ENCODE measurements around the gene AP5S1.

AP5S1 gene

DNA sequence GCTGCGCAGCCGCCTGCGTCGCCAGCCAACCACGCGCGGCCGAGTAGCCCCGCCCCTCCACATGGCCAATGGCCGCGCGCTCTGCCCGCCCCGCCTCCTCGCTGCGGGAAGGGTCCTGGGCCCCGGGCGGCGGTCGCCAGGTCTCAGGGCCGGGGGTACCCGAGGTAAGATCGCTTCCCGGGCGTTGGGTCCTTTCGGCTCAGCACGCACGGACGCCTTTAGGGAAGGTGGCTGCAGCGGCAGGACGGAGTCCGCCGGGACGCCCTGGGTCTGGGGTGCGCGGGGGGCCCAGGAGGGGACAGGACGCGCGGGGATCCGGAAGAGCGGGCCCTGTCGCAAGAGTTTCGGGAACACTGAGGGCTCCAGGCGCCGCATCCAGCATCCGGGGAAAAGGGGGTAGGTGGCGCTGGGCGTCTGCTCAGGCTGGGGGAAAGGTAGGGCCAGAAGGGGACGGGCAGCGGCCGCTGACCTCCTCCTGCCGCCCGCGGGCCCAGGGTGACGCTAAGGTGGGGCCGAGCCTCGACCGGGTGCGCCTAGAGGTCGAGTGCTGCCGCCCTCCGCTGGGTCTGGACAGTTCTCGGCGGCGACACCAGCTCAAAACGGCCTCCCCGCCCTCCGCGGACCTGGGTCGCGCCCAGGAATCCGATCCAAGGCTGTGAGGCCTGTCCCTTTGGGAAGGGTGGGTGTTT is 26.5 kb downstream of the AP5S1 start, which contains the start of gene MAVS:
MAVS (plus strand) TSS at position 95 of the 689 bp plus-strand sequence. CDS start 7,791 bp downstream, outside the sequence.
- DNase-seq: peak; percentile 90

DNA sequence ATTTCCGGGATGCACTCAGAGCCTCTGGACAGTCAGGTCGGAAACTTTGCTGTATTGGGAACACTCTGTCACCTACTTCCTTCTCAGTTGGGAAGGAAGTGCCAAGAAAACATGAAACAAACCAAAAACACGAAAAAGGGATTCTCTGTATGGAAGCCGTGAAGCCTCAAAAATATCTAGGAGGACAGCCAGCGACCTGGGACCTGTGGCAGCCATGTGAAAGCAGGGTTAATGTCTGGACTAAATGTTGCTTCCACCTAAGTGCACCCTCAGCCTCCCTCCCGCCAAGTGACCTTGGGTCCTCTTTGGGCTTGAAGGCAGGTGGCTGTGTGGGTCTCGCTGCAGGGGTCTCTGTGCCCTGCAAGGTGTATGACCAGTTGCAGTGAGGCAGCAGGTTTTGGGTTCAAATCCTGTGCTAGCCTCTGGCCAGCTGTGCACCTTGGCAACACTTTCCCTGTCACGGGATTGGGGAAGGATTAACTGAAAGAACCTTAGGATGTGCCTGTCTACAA is 27.1 kb downstream of the AP5S1 start:
- DNase-seq: no peak

DNA sequence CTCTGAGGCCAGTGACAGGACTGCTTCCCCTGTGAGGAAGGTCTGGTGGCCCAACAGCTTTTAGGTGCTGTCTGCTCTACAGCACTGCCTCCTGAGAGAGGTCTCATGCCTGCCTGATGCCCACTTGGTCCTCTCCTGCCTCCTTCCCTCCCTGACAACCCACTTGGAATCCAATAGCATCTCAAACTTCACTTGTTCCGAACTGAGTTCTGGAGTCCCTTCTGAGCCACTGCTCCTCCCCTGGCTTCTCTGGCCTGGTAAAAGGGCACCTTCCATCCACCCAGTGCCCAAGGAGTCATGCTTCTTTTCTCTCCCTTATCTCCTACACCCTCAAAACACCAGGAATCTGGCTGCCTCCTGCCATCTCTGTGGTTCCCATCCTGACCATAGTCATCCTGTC is 28.2 kb downstream of the AP5S1 start:
- no peak for DNase-seq

DNA sequence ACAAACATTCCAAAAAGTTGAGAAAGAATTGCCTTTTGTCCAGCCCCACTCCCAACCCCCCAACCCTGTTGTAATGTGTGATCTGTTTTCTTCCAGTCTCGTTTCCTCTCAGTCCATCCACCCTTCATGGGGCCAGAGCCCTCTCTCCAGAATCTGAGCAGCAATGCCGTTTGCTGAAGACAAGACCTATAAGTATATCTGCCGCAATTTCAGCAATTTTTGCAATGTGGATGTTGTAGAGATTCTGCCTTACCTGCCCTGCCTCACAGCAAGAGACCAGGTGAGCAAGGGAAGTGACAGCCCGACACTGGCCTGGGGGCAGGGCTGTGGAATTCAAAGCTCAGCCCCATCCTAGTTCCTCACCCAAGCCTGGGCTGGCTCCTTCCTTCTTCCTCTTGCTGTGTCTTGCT is 34.1 kb downstream of the AP5S1 start:
- no peak for DNase-seq

DNA sequence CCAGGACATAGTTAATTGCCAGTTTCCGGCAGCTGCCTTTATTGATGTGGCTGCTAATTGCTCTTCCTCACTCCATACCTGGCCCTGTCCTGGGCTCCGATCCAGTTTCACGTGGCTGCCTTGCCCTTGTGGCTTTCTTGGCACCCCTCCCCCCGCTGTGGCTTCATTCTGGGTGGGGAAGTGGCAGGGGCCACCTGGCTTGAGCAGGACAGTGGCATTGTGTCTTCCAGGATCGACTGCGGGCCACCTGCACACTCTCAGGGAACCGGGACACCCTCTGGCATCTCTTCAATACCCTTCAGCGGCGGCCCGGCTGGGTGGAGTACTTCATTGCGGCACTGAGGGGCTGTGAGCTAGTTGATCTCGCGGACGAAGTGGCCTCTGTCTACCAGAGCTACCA is 37.1 kb downstream of the AP5S1 start:
- DNase-seq: no peak

DNA sequence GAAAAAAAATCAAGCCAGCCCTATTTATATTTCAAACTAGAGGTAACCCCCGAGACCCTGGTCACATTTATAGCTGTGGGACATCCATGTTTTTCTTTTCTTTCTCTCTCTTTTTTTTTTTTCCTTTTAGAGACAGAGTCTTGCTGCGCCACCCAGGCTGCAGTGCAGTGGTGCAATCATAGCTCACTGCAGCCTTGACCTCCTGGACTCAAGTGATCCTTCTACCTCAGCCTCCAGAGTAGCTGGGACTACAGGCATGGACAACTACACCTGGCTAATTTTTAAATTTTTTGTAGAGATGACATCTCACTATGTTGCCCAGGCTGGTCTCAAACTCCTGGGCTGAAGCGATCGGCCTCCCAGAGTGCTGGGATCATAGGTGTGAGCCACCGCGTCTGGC is 38.3 kb downstream of the AP5S1 start:
- DNase-seq: no peak

DNA sequence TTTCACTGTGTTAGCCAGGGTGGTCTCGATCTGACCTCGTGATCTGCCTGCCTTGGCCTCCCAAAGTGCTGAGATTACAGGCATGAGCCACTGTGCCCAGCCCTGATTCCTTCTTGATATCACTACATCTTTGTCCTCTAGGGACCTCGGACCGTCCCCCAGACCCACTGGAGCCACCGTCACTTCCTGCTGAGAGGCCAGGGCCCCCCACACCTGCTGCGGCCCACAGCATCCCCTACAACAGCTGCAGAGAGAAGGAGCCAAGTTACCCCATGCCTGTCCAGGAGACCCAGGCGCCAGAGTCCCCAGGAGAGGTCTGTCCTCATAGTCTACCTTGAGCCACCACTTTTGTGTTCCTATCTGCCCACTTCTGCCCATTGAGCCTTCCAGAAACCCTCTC is 40.8 kb downstream of the AP5S1 start:
- DNase-seq: no peak

DNA sequence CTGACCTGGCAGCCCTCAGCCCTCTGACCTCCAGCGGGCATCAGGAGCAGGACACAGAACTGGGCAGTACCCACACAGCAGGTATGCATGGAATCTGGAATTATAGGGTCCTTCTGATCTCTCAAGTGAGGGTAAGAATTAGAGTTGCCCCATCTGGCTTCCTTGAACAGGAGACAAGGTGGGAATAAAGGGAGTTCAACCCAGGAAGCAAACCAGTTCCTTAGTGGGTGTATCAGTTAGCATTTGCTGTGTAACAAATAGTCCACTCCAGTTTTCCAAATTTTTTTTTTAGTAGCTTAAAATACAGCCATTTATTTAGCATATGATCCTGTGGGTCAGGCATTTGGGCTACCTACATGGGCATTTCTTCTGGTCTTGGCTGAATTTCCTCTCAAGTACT is 42.0 kb downstream of the AP5S1 start:
- no peak for DNase-seq

DNA sequence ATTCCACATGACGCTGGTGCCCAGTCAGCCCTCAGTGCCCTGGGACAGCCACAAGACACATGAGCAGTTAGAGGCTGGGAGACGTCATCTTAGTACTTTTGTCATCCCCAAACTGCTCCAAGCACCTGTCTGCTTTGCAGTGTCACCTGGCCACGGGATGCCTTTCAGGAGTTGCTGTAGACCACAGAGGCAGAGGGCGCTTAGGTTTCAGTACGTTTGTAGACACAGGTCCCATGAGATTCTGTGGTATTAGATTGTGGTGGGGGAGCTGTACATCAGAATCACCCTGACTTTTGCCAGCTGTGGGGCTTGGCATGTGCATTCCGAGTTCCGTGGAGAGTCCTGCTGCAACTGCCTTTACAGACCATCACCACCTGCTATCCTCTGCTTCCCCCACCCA is 43.0 kb downstream of the AP5S1 start:
- no peak for DNase-seq

DNA sequence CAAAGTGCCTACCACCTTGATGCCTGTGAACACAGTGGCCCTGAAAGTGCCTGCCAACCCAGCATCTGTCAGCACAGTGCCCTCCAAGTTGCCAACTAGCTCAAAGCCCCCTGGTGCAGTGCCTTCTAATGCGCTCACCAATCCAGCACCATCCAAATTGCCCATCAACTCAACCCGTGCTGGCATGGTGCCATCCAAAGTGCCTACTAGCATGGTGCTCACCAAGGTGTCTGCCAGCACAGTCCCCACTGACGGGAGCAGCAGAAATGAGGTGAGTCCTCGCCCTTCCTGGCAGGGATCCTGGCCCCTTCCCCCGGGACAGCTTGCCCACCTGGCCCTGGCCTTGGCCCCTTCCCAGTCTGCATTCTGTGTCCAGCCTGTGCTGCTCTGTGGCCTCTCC is 44.2 kb downstream of the AP5S1 start:
- no peak for DNase-seq

DNA sequence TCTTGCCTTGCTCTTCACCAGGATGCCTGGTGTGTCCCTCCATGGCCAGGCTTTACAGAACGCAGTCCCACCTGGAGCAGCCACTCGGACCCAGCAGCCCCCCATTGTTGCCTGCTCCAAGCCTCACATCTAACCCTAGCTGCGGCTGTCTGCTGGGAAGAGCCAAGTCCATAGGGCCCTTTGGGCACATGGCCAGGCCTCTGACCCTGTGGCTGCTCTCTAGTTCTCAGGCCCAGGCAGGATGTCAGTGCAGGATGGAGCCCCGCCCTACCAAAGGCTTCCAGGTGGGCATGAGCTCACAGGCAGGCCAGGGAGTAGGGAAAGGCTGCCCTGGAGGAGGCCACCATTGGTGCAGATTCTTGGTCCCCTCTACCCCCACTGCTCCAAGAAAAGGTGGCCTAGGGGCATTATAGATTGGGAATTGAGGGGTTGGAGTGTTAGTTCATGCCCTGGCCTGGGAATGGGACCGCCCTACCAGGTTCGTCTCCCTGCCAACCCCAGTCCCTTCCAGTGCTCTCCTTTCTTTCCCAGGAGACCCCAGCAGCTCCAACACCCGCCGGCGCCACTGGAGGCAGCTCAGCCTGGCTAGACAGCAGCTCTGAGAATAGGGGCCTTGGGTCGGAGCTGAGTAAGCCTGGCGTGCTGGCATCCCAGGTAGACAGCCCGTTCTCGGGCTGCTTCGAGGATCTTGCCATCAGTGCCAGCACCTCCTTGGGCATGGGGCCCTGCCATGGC is 45.0 kb downstream of the AP5S1 start:
- no peak for DNase-seq

DNA sequence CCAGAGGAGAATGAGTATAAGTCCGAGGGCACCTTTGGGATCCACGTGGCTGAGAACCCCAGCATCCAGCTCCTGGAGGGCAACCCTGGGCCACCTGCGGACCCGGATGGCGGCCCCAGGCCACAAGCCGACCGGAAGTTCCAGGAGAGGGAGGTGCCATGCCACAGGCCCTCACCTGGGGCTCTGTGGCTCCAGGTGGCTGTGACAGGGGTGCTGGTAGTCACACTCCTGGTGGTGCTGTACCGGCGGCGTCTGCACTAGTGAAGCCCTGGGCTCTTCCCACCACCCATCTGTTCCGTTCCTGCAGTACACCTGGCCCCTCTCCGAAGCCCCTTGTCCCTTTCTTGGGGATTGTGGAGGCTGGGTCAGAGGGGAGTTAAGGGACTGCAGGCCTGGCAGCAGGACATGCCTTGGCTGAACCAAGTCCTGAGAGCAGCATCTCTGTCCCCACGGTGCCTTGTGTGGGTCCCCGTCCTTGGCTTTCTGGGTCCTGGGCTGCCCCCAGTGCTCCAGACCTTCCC is 45.6 kb downstream of the AP5S1 start:
- DNase-seq: no peak

DNA sequence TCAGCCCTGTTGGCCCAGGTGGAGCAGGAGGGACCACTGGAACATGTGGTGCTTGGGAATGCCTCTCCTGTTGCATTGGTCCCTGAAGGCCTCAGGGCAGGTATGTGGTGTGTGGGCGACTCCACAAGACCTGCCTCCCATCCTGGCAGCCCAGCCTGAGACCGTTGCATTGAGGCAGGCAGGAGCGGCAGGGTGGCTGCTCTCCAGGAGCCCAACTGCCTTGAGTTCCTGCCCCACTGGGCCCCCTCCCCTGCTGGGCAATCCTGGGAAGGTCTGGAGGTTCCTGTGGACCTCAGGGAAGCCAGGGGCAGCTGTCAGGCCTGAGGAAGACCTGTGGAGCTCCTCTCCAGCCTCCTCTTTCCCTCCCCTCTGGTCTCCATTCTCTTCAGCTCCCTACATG is 46.1 kb downstream of the AP5S1 start:
- DNase-seq: no peak

DNA sequence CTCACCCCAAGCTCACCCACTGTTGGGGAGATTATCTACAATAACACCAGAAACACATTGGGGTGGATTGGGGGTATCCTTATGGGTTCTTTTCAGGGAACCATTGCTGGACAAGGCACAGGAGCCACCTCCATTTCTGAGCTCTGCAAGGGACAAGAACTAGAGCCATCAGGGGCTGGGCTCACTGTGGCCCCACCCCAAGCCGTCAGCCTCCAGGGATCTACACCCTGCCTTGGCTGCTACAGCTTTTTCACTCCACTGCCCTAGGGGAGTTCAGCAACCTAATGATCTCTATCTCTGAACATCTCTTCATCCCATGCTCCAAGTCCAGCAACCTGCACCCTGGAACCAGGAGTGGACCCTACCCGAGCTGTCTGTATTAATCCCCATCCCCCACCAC is 47.5 kb downstream of the AP5S1 start:
- DNase-seq: no peak

DNA sequence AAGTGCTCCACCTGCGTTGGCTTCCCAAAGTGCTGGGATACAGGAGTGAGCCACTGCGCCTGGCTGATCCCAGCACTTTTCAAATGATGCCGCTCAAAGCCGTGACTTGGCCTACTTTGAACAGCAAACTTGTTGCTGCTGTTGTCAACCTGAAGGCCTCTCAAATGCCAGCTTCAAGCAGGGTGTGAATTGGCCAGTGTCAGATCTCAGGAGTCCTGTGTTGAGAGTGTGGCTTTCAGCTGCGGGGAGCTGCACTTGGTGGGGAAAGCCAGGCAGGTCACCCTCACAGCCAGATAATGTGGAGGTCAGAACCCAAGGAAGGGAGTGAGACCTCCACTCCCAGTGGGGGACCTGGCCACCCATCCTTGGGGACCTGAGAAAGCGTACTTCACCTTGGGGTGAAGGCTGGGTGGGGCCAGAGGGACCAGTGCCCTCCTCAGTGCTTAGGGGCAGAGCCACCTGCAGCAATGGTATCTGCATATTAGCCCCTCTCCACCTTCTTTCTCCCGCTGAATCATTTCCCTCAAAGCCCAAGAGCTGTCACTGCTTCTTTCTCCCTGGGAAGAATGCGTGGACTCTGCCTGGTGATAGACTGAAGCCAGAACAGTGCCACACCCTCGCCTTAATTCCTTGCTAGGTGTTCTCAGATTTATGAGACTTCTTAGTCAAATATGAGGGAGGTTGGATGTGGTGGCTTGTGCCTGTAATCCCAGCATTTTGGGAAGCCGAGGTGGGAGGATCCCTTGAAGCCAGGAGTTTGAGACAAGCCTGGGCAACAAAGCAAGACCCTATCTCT is 49.7 kb downstream of the AP5S1 start:
- DNase-seq: no peak

DNA sequence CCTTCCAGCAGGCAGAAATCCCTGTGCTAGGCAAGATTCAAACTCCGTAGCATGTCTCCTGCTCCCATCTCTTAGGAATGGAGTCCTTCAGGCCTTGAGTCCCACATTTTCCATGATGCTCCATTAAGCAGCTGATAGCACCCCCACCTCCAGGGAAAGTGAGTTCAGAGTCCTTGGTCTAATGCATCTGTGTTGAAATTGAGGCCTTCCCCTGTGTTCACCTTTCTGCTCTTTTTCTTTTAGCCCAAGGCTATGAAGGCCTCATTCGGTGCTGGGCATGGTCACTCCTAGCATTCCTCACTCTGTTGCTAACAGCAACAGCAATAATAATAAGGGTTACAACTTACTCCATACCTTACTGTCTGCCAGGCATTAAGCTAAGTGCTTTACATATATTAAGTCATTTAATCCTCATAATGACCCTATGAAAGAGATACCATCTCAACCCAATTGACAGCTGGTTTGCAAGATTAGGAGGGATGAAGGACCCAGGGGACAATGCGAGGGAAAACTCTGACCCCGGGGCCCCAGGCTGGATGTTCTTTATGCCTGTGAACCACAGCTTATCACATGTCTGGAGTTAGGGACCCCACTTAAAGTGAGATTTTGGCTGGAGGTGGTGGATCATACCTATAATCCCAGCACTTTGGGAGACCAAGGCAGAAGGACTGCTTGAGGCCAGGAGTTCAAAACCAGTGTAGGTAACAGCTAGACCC is 51.4 kb downstream of the AP5S1 start:
- DNase-seq: no peak

DNA sequence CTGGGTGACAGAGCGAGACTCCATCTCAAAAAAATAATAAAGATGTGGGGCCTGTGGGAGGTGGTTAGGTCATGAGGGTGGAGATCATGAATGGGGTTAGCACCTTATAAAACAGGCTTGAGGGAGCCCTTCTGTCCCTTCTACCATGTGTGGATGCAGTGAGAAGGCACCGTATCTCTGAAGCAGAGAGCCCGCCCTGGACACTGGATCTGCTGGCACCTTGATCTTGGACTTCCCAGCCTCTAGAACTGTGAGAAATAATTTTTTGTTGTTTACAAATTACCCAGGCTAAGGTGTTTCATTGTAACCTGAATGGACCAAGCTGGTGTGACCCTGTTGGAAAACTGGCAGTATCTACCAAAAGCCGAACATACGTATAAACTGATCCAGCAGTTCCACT is 53.2 kb downstream of the AP5S1 start:
- no peak for DNase-seq

DNA sequence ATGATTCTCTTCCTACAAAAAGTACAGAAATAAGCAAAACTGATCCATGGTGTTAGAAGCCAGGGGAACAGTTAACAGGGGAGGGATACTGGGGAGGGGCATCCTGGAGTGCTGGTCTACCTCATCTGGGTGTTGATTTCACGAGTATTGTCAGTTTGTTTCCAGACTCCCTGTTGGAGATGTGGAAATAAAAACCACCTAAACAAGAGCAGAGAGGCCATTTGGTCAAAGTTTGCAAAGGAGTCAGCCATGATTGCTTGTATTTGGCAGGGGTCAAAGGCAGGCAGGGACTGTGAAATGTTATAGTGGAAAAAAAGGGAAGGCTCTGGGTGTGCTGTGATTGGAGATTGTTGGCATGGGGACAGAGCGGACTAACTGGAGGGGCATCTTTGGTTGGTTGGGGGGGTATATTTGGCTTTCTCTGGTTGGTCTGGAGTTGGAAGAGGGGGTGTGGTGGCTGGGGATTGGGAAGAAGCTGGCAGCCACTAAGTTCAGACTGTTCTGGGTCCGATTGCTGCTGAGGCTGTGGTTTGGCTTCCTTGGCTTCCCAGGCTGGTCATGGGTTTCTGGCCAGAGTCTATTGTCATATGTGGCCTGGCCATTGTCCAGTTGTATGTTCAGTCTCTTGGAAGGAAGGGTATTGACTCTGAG is 54.0 kb downstream of the AP5S1 start:
- peak; percentile 64 for DNase-seq

DNA sequence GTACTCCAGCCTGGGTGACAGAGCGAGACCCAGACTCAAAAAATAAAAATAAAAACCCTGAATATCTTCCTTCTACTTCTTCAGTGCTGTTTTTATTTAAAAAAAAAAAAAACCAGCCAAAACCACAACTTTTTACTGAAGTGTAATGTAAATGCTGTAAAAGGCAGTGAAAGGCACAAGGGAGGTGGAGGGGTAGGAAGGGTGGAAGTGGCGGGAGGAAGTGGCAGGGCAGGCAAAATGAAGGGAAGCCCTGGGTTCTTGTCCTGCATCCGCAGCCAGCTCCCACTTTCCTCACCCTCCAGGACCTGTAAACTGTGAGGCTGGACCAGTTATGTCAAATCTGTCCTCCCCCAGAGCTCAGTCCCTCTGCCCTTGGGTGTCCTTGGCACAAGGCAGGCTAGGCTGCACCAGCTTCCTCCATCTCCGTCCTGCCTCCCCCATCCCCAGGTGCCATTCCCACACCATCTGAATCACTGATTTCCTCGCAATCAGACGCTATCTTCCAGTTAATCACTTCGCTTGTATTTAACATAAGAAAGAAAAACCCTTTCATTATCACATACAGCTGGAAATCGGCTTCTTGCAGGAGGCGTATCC is 55.1 kb downstream of the AP5S1 start:
- no peak for DNase-seq

DNA sequence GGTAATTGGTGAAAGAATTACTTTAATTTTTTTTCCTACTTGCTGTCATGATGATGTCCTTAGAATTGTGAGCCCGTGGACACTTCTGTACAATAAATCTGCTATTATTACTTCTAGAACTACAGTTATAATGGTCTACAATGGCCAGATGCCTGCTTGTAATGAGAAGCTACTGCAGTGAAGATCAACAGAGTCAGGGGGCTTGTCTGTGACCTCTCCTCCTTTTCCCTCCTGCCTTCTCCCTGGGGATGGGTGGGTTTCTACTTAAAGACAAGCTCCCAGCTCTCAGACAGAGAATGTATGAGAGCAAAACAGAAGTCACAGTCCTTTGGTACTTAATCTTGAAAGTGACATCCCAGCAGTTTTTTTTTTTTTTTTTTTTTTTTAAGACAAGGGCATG is 55.7 kb downstream of the AP5S1 start:
- no peak for DNase-seq

DNA sequence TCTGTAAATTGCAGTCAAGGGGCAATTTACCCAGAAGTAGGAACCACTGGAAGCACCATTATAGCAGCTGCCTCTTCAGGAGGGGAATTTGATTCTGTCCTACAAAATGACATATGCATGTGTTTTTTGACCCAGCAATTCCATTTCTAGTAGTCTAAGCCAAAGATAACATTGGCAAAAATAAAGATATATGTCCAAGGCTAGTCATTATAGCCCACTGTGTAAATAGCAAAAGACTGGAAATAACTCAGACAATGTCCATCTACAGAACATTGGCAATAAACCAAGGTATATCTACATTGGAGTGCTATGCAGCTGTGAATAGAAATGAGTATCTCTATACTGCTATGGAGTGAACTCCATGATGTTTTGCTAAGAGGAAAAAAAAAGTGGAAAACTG is 56.3 kb downstream of the AP5S1 start:
- no peak for DNase-seq
